HUES48 (cell line): ENCODE measurements around the gene UQCRH.

Experiments used
- H3K27ac ChIP-seq: one replicate; pipeline ENCODE4 v1.7.0; 2013; ENCODE audit warnings: low read depth, low read length, inconsistent platforms
- H3K27me3 ChIP-seq: 2 replicates; pipeline ENCODE4 v1.6.1; 2013; ENCODE audit warnings: mild to moderate bottlenecking, low read length; ENCODE audit not compliant: control insufficient read depth, insufficient read depth
- H3K36me3 ChIP-seq: 2 replicates; pipeline ENCODE4 v1.6.1; 2013; ENCODE audit warnings: low read length; ENCODE audit not compliant: control insufficient read depth, insufficient read depth
- H3K4me1 ChIP-seq: 2 replicates; pipeline ENCODE4 v1.6.1; 2013; ENCODE audit warnings: mild to moderate bottlenecking, low read length; ENCODE audit not compliant: control insufficient read depth, insufficient read depth
- H3K4me3 ChIP-seq: 2 replicates; pipeline ENCODE4 v1.5.1; 2013; ENCODE audit warnings: mild to moderate bottlenecking, low read depth, low read length
- H3K9ac ChIP-seq: 2 replicates; pipeline ENCODE4 v1.6.1; 2013; ENCODE audit warnings: mild to moderate bottlenecking, low read depth, low read length, moderate library complexity
- H3K9me3 ChIP-seq: 2 replicates; pipeline ENCODE4 v1.6.1; 2013; ENCODE audit warnings: low read length; ENCODE audit not compliant: control insufficient read depth, insufficient read depth

Gene UQCRH

GRCh38 chr1:46303038-46303871 is at the start of gene UQCRH, which contains the start of gene LRRC41:
Gene UQCRH (plus strand): TSS chr1:46303698. CDS start chr1:46303767, 69 bp downstream.
Gene LRRC41 (minus strand): TSS chr1:46303616. CDS start chr1:46303322, 294 bp downstream.
- peaks cover 33% of the 10 kb centered on the region for H3K4me1 ChIP-seq
- H3K27ac ChIP-seq, result peak within 1 kb of the TSS; percentile 93
- peak within 1 kb of the TSS; percentile 96 for H3K9ac ChIP-seq
- peaks cover 22% of the 10 kb centered on the region for H3K36me3 ChIP-seq
- no peaks in the 10 kb centered on the region for H3K9me3 ChIP-seq
- H3K4me3 ChIP-seq, result peak within 1 kb of the TSS; percentile 92
- no peaks in the 10 kb centered on the region for H3K27me3 ChIP-seq

GRCh38 chr1:46254668-46255067 is 48.8 kb upstream of the UQCRH start:
- Histone ChIP-seq H3K27me3 (no peaks in the 10 kb centered on the region), H3K9me3 (no peaks in the 10 kb centered on the region), H3K36me3 (peaks cover 89% of the 10 kb centered on the region), H3K4me3 (no peak overlapping the region), H3K27ac (no peak overlapping the region), H3K9ac (no peak overlapping the region), H3K4me1 (no peaks in the 10 kb centered on the region)

DNA sequence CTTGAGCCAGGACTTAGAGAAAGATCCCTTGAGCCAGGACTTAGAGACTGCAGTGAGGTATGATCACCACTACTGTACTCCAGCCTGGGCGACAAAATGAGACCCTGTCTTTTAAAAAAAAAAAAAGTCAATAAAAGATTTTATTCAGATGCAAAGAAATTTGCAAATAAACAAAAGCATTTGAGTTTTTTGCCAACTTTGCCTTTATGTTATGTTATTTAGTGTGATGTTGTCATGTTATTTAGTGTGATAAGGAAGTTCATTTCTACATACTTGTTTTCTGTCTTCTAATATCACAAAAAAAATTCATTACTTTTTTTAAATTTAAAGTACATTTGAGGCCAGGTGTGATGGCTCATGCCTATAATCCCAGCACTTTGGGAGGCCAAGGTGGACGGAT is 47.0 kb upstream of the UQCRH start:
- H3K27me3 ChIP-seq, result no peaks in the 10 kb centered on the region
- H3K9me3 ChIP-seq, result no peaks in the 10 kb centered on the region
- H3K27ac ChIP-seq, result no peak overlapping the region
- H3K4me3 ChIP-seq, result no peak overlapping the region
- no peak overlapping the region for H3K9ac ChIP-seq
- H3K4me1 ChIP-seq, result no peaks in the 10 kb centered on the region
- peaks cover 89% of the 10 kb centered on the region for H3K36me3 ChIP-seq

GRCh38 chr1:46262508-46262907 is 41.0 kb upstream of the UQCRH start:
- H3K36me3 ChIP-seq, result peaks cover 98% of the 10 kb centered on the region

DNA sequence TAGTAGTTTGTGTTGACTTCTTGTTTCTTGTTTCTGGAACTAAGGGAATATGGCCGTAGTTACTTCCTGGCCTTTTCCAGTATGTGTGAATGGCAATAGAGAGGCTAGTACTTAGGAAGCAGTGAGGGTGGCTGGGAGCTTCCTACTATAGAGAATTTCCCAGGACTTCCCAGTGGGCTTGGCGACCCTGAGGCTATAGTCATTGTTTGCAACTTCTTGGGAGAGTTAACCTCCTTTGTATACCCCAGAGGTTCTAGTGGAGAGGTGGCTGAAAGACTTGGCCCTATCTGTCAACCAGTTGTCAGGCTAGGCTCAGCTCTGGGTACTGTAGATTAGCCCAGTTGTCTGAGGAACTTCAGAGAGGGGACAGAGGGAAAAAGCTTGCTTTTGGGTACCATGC is 40.4 kb upstream of the UQCRH start:
- Histone ChIP-seq H3K4me1 (no peaks in the 10 kb centered on the region; the same call in 1 of the 2 replicates), H3K27me3 (no peaks in the 10 kb centered on the region), H3K9me3 (no peaks in the 10 kb centered on the region), H3K9ac (no peak overlapping the region), H3K36me3 (peaks cover 98% of the 10 kb centered on the region), H3K27ac (peak overlapping the region; percentile 72), H3K4me3 (no peak overlapping the region)

More at GRCh38 chr1:46262508-46262907, 41.0 kb upstream of the UQCRH start:
- H3K4me1 ChIP-seq, result no peaks in the 10 kb centered on the region; the same call in 1 of the 2 replicates
- no peaks in the 10 kb centered on the region for H3K27me3 ChIP-seq
- H3K27ac ChIP-seq, result peak overlapping the region; percentile 72
- H3K4me3 ChIP-seq, result no peak overlapping the region
- no peak overlapping the region for H3K9ac ChIP-seq
- H3K9me3 ChIP-seq, result no peaks in the 10 kb centered on the region

- H3K4me3 ChIP-seq, result no peak overlapping the region
- H3K27me3 ChIP-seq, result no peaks in the 10 kb centered on the region
- H3K9me3 ChIP-seq, result no peaks in the 10 kb centered on the region
- H3K4me1 ChIP-seq, result no peaks in the 10 kb centered on the region
- no peak overlapping the region for H3K9ac ChIP-seq
- no peak overlapping the region for H3K27ac ChIP-seq
- H3K36me3 ChIP-seq, result peaks cover 97% of the 10 kb centered on the region
These were observed 34.9 kb upstream of the UQCRH start for GRCh38 chr1:46268578-46268977.

DNA sequence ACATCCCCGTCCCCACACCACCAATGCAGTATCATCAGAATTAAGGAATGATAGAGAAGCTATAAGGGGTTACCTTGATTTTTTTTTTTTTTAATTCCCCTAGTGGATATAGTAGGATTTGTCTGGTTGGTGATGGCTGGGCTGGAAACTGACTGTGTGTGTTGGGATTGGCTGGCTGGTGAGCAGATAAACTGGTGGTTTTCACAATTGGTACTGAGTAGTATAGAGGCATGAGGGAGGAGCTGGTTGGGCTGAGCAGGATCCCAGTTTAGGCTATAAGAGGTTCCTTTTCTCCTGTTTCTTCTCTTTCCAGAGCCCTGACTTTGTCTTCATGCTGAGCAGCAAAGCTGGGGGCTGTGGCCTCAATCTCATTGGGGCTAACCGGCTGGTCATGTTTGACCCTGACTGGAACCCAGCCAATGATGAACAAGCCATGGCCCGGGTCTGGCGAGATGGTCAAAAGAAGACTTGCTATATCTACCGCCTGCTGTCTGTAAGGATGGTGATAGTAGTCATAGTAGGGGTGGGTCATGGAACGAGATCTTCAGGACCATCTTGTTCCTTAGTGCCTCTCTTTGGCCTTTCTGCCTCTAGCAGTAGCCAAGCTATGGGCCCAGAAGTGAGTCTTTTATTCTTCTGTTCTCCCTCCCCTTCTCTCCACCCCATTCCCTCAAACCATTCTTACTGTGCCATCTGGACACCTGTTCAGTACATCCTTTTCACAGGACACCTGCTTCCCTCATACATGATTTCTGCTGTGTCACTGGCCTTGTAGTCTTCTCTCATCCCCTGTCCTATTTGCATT is 29.1 kb upstream of the UQCRH start:
- H3K9me3 ChIP-seq, result no peaks in the 10 kb centered on the region
- no peak overlapping the region for H3K4me3 ChIP-seq
- H3K27ac ChIP-seq, result no peak overlapping the region
- H3K36me3 ChIP-seq, result peaks cover 97% of the 10 kb centered on the region
- H3K4me1 ChIP-seq, result no peaks in the 10 kb centered on the region
- no peak overlapping the region for H3K9ac ChIP-seq
- H3K27me3 ChIP-seq, result no peaks in the 10 kb centered on the region

DNA sequence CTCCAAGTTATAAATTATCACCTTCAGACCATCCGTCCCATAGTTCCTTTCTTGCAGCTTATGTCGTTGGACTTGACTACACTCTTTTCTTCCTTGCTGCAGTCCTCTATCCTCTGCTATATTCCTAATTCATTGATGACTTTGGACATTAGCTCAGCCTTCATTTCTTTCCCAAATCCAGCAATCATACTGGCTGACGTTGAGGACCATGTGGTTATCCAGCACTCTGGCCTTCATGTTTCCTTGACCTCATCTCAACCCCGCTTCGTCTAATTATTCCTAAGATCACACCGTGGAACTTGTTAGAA is 28.5 kb upstream of the UQCRH start:
- no peak overlapping the region for H3K9ac ChIP-seq
- no peaks in the 10 kb centered on the region for H3K27me3 ChIP-seq
- peaks cover 97% of the 10 kb centered on the region for H3K36me3 ChIP-seq
- H3K4me1 ChIP-seq, result no peaks in the 10 kb centered on the region
- no peak overlapping the region for H3K4me3 ChIP-seq
- no peak overlapping the region for H3K27ac ChIP-seq
- H3K9me3 ChIP-seq, result no peaks in the 10 kb centered on the region

DNA sequence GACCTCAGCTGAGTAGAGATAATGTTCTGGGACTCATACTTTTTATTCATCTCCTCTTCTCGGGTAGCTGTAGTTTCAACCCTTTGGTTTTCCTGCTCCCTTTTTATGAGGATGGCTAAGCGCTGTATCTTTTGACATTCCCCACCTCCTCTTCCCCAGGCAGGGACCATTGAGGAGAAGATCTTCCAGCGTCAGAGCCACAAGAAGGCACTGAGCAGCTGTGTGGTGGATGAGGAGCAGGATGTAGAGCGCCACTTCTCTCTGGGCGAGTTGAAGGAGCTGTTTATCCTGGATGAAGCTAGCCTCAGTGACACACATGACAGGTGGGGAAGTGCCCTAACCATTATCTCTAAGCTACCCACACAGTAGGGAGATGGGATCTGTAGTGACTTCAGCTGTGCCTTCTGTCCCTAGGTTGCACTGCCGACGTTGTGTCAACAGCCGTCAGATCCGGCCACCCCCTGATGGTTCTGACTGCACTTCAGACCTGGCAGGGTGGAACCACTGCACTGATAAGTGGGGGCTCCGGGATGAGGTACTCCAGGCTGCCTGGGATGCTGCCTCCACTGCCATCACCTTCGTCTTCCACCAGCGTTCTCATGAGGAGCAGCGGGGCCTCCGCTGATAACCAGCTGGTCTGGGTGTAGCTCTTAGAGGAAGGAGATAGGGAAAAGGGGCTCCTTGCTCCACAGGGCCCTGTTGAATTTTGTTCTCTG is 25.7 kb upstream of the UQCRH start:
- H3K36me3 ChIP-seq, result peaks cover 95% of the 10 kb centered on the region
- H3K27me3 ChIP-seq, result no peaks in the 10 kb centered on the region
- H3K9ac ChIP-seq, result no peak overlapping the region
- H3K4me1 ChIP-seq, result no peaks in the 10 kb centered on the region
- no peaks in the 10 kb centered on the region for H3K9me3 ChIP-seq
- H3K4me3 ChIP-seq, result no peak overlapping the region
- H3K27ac ChIP-seq, result no peak overlapping the region

DNA sequence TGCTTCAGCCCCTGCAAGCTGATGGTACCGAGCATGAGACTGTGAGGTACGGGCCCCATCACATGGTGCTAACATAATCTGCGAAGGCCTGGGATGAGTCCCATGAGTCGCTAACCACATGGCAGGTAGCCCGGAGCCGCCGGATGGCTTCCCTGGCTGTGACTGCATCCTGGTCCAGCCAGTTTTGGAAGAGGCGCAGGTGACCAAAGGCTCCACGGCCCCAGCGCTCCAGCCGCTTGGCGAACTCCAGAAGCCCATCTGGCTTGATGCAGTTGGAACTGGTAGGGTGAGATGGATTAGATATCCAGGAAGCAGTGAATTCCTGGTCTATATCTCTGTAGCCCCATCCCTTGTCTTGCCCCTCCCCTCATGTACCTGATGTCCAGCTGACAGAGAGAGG is 24.7 kb upstream of the UQCRH start:
- Histone ChIP-seq H3K4me1 (no peaks in the 10 kb centered on the region), H3K9me3 (no peaks in the 10 kb centered on the region), H3K27ac (no peak overlapping the region), H3K4me3 (no peak overlapping the region), H3K27me3 (no peaks in the 10 kb centered on the region), H3K36me3 (peaks cover 85% of the 10 kb centered on the region), H3K9ac (no peak overlapping the region)
